CD4-positive, alpha-beta T cell treated with Interleukin-6 for 4 hours (primary cell): ENCODE measurements around the gene SPATC1L.
"Not testable (repeated sequence)": the region's sequence is repeated elsewhere in the genome, so short reads cannot be mapped to it uniquely, and the experiment has no call there.

Source experiments
- DNase-seq: peaks from one replicate; pipeline ENCODE4 v3.0.0-alpha.2; 2020; ENCODE audit warnings: mixed read lengths

Gene SPATC1L

DNA sequence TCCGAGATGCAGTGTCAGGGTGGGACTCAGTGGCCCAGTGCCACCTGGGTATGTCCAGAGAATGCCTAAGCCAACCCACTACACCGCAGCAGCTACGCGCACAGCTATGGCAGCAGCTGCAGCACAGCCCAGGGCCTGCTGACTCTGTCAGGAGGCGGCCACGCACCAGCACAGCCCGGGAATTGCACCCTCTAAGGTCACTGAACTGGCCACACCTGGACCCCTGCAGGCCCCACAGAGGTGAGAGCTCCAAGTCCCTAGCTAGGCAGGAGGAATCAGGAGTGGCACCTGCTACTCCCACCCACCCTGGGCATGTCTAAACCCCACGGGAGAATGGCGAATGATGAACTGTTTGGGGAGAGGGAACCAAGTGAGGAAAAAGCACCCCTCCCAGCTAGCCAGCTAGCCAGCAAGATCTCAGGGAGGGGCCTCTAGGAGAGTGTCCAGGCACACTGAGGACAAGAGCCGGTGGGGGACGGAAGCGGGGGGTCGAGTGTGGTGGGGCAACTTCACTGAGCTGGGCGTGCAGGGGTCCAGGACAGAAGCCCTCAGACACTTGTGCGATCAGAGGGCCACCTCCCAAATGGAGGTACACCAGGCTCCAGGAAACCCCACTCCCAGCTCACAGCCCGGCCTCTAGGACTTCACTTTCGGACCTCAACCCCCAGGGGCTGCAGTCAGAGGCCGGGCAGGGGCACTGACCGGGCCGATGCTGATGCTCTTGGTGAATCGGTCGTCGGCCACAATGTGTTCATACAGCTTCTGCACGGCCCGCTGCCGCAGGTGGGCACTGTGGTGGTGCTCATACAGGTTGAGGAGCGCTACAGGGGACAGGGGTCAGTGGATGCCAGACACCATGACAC is 30.4 kb upstream of the SPATC1L start:
- no peak for DNase-seq

DNA sequence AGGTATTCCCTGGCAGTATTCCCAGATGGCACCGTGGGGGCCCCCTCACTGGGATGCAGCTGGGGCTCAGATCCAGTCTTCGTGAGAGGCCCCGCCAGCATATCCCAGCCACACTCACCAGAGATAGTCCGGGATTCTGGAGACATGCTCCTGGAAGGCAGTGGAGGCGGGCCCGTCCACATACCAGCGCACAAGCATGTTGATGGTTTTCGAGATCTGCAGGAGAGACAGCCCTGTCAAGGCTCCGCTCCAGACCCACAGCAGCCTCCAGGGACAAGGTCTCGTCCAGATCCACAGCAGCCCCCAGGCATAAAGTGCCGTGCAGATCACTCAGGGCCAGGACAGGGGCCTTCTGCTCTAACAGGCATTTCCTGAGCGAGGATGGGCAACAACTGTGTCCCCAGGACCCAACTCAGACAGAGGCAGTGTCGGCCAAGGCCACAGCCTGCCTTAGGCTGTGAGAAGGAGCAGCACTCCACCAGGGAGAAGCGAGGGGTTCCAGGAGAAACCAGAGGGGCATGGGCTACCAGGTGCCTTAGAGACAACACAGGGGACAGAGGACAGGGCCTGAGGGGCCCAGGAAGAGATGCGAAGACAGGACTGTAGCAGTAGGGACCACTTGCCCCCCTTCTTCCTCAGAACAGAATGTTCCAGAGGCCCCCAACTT is 29.5 kb upstream of the SPATC1L start:
- no peak for DNase-seq

DNA sequence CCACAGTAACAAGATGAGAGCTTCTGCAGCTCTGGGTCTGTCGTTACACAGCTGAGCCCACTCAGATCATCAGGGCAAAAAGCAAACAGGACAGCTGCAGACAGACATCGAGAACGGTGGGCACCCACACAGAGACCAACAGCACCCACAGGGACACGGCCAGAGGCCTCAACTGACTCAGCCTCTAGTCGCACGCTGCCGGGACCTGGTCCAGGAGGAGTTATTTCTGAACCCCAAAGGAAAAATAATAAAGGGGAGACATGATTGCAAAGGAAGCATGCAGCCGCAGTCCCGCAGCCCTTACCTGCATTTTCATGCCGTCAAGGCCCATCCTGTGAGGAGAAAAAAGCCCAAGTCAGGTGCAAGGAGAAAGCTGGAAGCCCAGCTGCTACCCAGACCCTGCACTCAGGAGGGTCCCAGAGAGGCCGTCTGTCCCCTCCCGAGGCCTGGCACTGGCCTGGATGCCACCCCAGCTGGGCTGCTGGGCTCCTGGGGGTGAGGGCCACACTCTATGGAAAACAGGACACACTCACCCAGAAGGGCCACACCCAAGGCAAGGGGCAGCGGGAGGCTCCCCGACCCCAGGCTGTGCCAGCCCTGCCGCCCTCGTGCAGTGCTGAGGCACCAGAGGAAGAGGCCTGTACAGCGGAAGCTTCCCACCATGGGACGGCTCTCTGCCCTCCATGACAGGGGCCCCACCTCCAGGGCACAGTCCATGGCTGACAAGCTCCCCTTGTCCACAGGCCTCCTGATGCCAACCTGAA is 28.6 kb upstream of the SPATC1L start:
- no peak for DNase-seq

DNA sequence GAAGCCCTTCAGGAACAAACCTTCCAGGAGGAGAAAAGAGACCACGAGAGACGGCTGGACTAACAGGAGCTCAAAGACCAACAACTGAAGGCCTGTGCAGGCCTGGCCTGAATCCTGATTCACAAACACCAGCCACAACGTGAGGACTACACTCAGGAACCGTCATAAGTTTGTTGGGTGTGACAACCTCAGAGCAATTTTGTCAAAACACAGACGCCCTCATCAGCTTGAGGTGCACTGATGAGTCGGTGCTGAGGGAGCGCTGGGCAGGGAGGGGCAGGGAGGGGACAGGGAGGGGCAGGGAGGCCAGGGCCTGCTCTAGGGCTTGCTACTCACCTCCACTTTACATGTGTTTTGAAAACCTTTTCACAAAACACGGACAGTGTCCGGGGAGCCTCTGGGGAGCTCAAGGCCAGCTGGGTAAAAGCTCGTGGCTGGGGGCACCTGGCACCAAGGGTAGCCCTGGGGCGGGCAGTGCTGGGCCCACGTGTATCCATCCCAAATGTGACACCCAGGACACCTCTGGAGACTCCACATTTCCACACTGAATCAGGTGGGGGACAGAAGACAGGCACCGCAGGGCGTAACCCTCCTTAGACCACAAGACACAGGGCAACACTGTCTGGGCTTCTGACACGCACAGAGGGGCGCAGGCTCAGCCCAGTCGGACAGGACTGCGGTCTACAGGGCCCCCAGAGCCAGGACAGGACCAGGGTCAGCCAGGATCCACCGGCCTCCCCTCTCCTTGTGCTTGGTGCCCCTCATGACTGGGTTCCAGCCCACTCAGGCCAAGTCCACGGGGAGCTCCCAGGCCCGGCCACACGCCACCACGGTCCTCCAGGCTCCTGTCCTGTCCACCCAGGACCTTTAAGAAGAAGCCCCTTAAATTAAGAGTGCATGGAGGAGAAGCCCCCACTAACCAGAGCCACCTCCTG is 27.8 kb upstream of the SPATC1L start:
- DNase-seq: no peak

DNA sequence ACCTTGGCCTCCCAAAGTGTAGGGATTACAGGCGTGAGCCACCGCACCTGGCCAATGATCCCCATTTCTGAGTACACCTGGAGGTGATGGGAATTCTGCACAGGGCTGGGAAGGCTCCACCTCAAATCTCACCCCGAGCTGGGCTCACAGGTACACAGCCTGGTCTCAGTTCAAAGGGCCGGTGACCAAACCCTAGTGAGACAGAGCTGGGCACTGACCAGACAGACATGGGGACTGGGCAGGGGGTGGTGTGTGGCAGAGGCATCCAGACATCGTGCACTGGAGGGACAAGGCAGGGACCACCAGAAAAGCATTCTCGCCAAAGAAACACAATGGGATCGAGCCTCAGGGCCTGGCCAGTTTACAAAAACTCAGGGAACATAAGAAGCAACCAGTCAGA is 27.1 kb upstream of the SPATC1L start:
- no peak for DNase-seq

DNA sequence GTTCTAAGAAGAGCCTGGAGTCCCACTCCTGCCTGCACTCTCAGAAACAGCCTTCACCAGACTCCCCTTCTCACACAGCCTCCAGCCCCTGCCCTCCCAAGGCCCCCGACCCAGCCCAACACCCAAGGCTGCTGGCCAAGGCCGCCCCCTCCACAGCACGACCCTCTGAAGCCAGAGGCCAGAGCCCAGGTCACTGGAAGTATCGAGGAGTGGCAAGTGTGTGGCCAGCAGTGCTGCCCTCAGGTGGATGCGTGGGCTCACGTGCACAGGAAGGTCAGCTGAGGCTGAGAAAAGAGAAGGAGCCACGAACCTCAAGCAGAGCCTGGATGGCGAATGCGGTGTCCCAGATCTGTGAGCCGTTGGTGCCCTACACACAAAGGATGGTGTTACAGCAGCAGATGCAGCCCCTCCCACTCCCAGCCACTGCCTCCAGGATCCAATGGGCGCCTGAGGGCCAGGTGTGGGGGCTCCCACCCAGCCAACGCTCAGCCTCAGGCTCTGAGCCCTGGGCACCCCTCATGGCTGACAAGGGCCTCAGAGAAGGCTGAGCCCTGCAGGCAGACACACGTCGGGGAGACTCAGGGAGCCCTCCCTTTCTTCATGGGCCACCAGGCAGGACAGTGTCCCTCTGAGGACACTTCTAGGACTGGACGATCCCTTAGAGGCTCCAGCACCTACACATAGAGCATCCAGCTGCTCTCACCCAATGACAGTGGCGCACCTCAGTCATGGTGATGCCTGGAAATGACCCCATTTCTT is 26.3 kb upstream of the SPATC1L start:
- DNase-seq: no peak

DNA sequence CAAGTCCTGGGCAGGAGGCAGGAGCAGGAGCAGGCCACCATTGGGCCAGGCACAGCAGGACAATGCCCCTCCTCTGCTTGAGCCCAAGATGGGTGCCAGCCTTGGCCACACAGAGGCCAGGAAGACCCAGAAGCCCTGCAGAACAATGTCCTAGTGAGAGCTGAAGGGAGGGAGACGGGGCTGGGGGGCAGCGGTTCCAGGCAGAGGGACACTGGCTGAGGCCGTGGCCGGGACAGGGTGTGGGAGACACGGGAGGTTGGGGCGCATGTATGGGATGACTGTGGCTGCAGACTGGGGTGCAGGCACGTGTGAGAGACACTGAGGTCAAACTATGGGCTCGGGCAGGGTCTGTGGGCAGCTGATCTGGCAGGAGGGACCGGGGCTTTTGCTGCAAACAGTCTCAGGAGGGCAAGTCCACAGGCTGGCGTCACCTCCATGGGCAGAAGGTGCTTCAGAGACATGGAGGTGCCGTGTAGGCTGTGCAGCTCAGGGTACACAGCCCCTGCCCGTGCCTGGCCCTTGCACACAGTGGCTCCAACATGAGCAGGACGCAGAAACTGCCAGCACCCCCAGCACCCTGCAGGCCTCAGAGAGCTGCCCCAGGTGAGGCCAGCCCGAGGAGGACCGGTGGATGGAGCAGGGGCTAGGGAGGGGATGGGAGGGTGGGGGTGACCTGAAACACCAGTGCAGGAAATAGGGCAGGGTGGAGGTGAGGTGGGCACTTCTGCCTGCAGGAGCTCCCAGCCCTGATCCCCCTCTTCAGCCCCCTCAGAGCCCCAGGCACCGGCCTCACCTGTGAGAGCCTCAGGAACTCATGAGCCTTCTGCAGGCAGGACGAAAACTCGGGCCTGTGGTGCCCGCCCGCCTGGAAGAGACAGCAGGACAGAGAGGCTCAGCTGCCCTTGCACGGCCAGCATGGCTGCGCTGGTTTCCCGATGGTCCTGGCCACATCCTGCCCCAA is 24.8 kb upstream of the SPATC1L start:
- no peak for DNase-seq

DNA sequence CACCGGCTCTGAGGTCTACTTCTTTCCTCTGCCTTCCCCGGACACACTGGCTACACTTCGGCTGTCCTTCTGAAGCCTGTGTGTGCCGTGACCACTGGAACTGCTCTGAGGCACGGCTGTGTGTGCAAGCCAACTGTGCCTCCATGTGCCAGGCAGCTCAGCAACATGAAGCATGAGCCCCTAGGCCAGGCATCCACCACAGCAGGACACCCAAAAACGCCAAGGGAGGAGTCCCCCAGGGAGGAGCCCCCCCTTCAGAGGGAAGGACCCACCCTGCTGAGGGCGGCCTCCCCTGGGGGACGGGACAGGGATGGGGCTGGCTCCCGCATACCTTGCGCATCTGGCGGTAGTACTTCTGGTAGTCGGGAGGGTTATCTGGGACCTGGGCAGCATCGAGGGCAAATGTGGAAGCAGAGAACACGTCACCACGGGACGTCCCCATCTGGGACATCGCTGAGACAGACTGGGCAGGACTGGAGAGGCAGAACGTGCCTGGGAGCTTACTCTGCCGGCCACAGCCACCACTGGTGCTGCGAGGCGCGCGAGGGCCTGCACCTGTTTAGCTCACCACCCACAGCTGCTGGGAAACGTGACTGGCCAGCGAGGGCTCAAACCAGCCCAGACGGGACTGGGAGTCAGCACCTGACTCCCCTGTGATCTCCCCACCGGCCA is 23.8 kb upstream of the SPATC1L start:
- no peak for DNase-seq

DNA sequence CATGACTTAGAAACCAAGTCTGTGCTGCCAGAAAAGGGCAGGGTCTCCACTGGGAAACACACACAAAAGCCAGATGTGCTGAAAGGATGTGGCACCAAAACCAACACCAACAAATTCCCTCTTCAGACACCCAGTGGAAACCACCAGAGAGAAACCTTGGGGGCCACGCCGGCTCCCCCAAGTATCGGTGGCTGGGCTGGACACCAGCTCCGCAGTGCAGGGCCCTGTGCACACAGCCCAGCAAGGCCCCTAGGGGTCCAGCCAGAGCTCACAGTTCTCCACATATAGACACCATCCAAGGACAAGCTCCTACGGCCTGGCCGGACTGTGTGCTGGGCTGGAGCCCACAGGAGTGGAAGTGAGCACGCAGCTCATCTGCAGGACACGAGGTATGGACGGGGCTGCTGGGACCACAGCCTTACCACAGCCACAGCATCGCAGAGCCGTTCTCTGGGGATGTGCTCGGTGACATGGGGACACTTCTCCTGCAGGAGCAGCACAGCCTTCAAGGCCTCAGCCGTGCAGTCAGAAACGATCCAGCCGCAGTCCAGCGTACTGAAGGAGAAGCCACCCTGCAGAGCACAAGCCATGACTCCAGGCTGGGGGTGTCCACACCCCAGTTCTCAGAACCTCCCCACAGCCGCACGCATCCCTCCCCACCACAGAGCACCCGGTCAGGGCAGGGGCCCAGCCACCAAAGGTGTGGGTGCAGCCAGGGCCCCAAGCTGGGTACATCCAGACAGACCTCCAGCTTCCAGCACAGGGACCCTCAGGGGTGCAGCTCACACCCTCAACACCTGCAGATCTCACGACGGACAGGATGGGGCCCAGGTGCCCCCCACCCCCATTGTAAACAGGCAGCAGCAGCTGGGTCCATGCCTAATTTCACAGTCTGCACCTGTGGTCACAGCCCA is 23.0 kb upstream of the SPATC1L start:
- DNase-seq: no peak

DNA sequence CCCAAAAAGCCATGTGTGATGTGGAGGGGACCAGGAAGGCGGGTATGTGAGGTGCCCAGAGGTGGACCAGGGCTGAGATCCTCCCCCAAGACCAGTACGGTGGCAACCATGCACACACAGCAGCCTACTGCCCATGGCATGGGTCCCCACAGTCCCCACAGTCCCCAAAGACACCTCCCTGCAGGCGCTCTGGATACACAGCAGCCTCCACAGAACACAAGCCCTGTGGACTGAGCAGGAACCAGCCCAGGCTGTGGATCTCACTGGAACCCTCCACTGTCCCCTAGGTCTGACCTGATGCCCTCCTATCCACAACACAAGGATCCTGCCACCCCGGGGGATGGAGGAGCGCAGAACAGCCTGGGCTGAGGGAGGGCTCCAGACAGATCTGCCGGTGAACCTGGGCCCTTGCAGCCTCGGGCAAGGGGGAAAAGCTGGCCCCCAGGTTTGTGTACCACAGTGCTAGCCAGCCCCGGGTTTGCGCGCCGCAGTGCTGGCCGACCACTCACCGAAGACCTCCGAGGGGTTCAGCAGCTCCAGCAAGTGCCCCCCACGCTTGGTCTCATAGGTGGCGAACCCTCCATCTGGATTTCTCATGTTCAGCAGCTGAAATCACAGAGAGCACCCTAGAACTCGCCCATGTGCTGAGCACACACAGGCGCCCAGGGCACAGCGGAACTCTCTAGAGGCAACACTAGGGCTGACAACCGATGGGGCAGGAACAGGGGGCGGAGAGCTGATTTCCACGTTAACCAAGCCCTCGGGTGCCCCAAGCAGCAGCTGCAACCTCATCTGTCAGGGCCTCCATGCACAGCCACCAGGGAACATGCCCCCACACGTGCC is 22.1 kb upstream of the SPATC1L start:
- no peak for DNase-seq

DNA sequence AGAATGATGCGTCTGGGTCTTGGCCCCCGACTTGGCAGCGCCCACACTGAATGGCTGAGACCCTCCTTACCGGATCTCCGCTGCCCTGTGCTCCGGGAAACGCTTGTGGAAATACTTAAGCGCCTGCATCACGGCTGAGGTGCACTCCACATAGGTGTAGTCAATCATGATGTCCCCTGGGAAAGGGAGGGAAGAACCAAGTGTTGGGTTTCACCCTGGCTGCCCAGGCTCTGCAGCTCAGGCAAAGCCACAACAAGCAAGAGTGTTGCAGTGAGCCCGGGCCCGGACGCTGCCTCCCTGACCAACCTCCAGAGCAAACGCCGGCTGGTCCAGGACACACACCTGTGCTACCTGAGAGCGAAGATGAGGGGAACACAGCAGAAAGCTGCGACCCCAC is 21.5 kb upstream of the SPATC1L start:
- no peak for DNase-seq

DNA sequence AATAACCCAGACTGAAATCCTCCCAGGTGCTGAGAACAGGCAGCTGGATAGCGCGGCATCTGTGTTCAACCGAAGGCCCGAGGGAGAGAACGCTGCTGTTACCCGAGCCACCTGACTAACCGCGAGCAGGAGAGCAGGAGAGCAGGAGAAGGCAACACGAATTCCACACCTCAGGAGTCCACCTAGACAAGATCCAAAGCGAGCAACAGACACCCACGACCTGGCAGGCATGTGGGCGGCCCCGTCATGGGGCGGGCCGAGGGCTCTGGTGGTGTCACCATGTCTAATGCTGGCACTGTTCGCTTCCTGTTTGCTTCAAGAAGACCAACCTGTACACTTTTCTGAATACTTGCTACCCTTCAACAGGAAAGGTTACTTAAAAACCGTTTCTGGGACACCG is 20.9 kb upstream of the SPATC1L start:
- DNase-seq: no peak

DNA sequence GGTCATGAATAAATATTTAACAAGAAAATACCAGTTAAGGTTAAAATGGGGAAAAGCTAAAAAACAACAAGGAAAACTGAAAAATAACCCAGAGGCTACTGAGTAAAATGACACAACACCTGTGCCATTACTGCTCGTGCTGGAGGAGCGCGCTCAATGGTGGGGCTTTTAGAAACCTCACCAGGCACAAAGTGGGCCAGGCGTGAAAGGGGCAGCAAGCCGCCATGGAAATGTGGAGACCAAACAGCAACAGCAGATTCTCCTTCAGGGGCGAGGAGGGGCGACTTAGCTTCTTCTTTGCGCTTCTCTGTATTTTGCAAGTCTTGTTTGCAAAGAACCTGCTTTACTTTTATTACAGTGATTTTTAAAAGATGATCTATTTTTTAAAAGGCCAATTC is 18.9 kb upstream of the SPATC1L start:
- DNase-seq: no peak

DNA sequence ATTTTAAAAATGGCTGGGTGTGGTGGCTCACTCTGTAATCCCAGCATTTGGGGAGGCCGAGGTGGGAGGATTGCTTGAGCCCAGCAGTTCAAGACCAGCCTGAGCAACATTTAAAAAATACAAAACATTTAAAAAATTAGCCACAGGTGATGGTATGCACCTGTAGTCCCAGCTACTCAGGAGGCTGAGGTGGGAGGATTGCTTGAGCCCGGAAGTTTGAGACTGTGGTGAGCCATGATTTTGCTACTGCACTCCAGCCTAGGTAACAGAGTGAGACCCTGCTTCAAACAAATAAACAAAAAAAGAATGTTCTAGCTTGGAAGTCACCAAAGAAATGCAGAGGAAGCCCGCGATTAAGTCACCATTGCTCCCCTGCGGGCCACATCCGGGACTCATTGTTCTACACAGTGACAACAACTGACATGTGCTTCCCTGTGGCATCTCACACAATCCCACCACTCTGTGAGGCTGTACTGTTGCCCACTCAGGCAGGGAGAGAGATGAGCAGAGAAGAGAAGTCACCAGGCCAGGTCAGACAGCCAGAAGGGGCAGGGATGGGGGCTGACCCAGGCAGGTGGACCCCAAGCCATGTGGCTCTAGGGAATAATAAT is 18.4 kb upstream of the SPATC1L start:
- DNase-seq: no peak

DNA sequence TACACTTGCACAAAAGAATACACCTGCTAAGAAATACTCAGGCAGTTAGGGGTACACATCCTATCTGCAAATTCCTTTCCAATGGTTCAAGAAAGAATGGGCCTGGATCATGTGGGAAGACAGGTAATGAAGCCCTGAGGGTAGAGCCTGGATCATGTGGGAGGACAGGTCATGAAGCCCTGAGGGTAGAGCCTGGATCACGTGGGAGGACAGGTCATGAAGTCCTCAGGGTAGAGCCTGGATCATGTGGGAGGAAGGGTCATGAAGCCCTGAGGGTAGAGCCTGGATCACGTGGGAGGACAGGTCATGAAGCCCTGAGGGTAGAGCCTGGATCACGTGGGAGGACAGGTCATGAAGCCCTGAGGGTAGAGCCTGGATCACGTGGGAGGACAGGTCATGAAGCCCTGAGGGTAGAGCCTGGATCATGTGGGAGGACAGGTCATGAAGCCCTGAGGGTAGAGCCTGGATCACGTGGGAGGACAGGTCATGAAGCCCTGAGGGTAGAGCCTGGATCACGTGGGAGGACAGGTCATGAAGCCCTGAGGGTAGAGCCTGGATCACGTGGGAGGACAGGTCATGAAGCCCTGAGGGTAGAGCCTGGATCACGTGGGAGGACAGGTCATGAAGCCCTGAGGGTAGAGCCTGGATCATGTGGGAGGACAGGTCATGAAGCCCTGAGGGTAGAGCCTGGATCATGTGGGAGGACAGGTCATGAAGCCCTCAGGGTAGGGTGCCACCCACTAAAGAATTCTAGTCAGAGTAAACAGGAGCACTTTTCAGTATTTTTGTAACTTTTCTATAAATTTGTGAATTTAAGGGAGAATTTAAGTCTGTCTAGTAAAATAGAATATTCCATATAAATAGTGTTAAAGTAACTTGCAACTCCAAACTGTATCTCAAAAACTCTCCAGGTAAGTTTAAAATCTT is 16.9 kb upstream of the SPATC1L start:
- not testable (repeated sequence) for DNase-seq
